Muscle of back (tissue), 11 donors: ENCODE data around the gene LINGO3. TPM values are rescaled to one million over a fixed set of nuclear protein-coding genes. Genes with fewer than 3 reads are reported as not detected.
A peak's percentile ranks its signal among the peaks of the same experiment; 100 is the strongest.

Source experiments
- DNase-seq, 3 donors: peaks; one replicate each; pipeline versions ENCODE4 v3.0.0 to v3.0.0-alpha.2; 2013
- polyA plus RNA-seq, 10 donors: library from polyadenylated mRNA; unstranded; fragments of 120-200 nt; gene quantifications; one replicate each; pipeline ENCODE4 v1.2.1, GENCODE V29; 2013; ENCODE audit not compliant: insufficient read length in 10 of 10

The LINGO3 gene
- polyA plus RNA-seq, 10 donors: 0.05 to 0.27 (median 0.09) TPM; not detected in 6

DNA sequence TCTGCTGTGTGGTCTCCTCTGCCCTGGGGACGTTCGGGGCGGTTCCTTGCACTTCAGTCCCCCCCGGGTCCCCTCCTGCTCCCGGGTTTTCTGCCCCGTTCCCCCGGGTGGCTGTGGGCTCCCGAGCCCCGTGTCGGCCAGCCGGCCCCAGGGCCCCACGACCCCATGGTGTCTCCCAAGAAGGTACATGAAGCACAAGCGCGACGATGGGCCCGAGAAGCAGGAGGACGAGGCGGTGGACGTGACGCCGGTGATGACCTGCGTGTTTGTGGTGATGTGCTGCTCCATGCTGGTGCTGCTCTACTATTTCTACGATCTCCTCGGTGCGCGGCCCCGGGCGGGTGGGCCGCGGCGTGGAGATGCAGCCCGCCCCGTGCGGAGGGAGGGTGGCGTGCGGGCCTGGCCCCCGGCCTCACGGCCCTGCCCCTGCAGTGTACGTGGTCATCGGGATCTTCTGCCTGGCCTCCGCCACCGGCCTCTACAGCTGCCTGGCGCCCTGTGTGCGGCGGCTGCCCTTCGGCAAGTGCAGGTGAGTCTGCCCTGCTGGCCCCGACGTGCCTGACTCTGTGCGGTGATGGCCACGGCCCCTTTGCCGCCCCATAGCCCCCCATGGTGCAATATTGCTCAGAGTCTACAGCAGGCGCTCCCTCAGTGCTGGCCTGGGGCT lies 31.8 kb upstream of the LINGO3 start:
- no peak for DNase-seq

DNA sequence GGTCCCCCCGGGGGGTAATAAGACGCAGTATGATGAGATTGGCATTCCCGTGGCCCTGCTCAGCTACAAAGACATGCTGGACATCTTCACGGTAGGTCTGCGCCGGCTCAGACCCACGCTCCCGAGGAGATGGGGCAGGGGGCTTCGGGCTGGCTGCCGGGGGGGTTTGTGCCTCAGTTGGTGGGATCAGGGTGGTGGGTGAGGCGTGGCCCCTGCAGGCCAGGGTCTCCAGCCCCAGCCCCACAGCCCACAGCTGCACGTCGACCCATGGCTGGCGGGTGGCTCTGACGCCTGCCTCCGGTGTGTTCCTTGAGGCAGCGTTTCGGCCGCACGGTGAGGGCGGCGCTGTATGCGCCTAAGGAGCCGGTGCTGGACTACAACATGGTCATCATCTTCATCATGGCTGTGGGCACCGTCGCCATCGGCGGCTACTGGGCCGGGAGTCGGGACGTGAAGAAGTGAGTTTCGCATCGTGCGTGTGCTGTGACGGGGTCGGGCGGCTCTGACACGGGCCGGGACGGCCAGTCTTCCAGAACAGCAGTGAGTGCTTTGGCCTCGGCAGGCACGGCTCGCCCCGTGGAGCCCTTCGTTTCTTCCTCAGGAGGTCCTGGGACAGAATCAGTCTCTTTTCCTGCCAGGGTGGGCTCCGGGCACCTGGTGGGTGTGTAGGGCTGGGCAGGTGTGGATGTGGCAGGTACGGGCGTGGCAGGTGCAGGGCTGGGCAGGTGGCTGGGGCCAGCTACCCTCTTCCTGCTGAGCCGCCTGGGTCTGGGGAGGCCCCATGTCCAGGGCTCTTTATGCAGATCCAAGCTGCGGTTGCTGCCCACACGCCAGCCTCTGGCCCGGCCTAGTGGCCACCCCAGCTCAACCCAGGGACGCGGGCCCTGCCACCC lies 31.0 kb upstream of the LINGO3 start:
- DNase-seq: no peak

DNA sequence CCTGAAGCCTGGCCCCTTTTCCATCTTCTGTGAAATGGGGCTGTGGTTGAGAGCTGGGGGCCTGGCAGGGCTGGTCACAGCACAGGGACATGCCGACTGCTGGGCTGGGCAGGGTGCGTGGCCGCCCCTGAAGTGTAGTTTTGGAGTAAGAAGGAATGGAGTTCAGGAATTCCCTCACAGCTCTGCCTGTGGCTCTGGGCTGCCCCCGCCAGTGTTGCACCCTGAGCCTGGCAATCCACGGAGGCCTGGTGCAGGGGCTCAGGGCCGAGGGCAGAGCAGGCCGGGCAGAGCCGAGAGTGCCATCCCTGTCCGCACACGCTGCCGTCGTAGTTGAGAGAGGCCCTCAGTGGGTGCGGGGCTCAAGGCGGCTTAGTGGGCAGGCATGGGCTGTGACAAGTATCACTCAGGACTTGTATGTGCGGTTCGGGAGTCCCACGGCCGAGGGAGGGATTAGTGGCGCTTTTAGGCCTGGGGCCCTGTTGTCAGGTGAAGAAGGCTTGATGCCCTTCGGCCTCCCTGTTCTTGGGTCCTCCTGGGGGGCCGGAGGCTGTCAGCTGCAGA lies 30.2 kb upstream of the LINGO3 start:
- no peak for DNase-seq

DNA sequence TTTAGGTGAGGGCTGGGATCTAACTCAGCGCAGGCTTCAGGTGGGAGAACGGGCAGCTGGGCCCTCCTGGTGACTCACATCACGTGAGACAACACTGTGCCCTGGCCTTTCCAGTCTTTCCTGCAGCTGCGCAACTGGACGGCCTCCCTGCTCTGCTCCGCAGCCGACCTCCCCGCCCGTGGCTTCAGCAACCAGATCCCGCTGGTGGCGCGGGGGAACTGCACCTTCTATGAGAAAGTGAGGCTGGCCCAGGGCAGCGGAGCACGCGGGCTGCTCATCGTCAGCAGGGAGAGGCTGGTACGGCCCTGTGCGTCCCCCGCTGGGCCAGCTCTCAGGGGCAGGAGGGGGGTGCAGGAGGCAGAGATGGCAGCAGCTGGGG lies 29.4 kb upstream of the LINGO3 start:
- DNase-seq: peak; percentile 50 to 88 (median 62)

DNA sequence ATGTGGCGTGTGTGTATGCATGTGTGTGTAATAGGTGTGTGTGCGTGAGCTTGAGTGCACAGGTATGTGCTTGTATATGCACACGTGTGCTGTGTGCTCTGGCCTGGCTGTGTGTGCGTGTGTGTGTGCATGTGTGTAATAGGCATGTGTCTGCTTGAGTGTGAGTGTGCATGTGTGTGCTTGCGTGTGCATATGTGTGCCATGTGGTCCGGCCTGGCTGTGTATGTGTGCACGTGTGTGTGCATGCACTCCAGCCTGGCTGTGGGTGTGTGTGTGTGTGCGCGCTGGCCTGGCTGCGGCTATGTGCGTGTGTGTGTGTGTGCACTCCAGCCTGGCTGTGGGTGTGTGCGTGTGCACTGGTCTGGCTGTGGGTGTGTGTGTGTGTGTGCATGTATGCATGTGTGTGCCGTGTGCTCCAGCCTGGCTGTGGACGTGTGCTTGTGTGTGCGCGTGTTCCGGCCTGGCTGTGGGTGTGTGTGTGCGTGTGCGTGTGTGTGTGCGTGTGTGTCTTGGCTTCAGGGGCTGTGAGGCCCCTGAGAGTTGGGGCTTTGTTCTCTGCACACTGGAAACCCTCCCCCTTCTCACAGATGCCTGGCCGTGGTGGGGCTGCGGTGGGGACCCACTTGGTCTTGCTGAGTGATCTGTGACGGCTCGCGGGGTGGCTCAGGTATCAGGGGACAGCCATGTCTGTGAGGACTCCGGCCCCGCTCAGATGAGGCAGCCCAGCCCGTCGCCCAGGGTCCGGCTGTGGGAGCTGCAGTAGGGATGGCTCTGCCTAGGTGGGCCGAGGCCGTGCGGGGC lies 28.8 kb upstream of the LINGO3 start:
- no peak for DNase-seq

DNA sequence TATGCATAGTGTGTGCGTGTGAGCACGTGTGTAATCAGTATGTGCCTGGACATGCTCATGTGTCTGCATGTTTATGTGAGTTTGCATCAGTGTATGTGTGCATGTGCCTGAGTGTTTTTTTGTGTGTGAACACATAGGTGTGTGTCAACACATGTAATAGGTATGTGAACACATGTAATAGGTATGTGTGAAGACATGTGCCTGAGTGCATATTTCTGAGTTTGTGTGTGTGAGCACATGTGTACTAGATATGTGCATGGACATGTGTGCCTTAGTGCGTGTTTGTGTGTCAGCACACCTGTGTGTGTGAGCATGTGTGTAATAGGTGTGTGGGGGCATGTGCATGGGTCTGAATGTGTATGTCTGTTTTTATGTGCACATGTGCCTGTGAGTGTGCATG lies 27.9 kb upstream of the LINGO3 start:
- no peak for DNase-seq

DNA sequence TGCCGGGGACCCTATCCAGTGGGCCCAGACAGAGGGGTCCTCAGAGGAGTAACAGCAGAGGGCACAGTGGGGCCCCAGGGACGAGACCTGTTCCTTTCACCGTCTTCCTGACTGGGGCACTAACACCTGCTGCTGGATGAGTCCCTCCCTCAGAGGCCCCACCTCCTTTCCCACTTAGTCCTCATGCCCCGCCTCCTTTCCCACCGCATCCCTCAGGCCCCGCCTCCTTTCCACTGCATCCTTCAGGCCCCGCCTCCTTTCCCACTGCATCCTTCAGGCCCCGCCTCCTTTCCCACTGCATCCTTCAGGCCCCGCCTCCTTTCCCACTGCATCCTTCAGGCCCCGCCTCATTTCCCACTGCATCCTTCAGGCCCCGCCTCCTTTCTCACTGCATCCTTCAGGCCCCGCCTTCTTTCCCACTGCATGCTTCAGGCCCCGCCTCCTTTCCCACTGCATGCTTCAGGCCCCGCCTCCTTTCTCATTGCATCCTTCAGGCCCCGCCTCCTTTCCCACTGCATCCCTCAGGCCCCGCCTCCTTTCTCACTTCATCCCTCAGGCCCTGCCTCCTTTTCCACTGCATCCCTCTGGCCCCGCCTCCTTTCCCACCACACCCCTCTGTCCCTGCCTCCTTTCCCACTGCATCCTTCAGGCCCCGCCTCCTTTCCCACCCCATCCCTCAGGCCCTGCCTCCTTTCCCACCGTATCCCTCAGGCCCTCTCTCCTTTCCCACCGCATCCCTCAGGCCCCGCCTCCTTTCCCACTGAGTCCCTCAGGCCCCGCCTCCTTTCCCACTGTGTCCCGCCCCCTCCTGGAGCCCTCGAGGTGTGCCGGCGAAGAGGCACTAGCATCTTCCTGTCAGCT lies 27.3 kb upstream of the LINGO3 start:
- no peak for DNase-seq

DNA sequence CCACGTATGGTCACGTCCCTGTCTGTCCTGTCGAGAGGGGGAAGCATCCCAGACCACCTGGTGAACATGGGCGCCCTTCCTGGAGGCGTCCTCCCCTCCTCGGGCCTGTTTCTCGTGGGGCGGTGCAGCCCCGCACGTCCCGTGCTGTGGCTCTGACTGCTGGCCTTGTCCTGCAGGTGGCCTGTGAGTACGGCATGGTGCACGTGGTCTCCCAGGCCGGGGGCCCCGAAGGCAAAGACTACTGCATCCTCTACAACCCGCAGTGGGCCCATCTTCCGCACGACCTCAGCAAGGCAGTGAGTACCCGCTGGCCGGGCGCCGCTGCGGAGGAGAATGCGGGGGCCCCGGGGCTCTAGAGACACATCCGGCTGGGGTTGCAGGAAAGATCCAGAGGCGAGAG lies 26.5 kb upstream of the LINGO3 start:
- no peak for DNase-seq

DNA sequence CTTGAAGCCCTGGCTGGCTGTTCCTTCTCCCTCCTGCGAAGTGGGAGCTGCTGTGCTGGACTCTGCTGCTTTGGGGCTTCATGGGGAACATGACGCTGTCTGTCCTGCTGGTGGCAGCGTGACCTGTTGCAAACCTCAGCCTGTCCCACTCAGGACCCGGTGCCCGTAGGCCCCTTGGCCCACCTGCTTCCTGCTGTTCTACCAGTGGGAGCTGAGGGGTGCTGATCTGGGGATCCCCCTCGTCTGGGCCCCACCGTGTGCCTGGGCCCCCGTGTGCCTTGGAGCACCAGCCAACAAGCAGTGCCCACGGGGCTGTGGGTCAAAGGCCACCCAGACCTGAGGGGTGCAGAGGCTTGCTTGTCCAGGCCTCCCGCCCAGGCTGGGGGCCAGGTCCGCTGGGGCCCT lies 25.9 kb upstream of the LINGO3 start:
- no peak for DNase-seq

DNA sequence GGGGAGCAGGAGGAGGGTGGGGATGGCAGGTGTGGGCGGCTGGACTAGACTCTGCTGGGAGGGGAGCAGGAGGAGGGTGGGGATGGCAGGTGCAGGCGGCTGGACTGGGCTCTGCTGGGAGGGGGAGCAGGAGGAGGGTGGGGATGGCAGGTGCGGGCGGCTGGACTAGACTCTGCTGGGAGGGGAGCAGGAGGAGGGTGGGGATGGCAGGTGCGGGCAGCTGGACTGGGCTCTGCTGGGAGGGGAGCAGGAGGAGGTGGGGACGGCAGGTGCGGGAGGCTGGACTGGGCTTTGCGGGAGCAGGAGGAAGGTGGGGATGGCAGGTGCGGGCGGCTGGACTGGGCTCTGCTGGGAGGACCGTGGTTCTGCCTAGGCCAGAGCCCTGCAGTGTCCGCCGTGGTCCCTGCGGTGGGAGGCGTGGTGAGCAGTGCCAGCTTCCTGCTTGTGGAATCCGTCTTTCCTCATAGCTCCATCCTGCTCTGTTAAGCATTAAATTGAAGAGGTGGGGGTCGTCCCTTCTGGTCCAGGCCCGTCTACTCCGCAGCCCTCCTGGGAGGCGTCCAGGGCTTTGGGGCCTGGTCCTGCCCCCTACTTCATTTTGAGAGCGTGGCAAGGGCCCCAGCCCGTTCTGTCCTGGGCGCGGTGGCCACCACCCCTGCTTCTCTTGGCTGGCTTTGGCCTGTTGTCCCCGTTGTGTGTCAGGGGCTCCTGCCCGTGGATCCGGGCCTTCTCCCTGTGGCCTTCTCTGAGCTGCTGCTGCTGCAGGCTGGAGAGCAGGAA lies 25.3 kb upstream of the LINGO3 start:
- DNase-seq: peak in 2 of 3 donors; percentile 33 to 53

DNA sequence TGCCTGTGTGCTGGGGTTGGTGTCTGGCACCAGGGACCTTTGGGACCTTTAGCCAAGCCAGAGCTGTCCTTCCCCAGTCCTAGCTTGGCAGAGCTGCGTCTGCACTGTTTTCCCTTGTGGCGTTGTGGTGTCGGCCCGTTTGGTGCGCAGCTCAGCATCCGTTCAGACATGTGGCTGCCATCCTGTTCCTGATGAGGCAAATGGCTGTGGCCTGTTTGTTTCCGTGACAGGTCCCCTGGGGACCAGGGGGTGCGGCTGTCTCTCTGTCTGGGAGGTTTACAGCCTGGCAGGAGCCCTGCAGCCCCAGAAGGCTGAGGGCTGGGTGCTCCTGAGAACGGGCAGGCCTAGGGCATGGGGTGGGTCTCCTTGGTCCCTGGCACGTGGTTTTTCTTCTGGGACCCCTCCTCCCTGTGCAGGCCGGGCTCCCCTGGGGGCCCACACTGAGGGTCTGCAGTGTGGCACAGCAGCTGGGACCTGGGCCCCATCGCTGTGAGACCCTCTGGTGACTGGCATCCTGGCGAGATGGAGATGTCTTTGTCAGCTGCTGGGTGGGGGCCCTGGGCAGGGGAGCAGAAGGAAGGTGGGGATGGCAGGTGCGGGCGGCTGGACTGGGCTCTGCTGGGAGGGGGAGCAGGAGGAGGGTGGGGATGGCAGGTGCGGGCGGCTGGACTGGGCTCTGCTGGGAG lies 24.5 kb upstream of the LINGO3 start:
- peak in 1 of 3 donors; percentile 55 for DNase-seq

DNA sequence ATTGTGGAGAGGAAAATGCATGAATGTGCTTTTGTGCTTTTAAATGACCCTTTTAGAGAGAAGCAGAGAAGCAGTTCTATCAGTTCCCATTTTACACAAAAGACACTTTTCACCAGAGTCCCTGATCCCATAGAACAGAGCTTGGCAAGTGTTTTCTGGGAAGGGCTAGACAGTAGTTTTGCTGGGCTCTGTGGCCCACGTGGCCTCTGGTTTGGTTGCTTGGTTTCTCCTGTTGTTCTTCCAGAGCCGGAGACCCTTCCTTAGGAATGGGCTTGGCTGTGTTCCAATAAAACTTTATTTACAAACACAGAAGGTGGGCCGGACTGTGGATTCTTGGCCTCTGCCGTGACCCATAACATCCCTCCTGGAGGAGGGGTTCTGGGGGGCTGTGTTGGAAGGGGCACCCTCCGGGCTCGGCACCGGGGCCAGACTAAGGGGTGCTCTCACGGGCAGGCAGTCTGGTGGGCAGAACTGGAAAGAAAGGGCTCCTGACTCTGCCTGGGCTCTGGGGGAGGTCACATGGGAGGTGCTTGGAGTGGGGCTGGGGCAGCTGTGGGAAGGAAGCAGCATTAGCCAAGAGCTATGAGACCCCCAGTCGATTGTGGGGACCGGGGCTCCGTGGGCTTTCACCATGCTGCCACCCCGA lies 23.8 kb upstream of the LINGO3 start:
- no peak for DNase-seq

DNA sequence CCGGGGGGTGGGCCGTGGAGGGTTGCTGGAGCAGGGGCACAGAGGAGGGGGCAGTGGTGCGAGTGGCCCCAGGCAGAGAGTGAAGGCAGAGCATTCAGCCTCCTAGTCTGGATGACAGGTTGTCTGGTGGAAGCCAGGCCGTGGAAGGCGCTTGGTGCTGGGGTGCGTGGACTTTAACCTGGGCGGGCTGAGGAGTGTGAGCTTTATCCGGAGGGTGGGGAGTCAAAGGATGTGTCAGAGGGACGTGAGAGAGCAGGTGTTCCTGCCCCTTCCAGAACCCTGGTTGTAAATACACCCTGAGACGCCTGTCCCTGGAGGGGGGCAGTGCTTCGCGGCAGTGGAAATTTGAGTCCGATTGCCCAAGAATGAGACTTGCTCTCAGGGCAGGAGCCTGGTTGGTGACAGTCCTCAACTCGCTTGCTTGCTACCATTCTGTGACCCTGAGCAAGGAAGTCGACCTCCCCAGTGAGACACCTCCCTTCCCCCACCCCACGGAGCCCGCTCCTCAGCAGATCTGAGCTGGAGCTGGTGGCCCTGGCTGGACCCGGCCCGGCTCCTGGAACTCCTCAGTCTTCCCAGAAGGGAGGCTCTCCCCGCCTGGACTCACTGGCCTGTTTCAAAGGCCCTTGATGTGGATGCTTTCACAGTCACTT lies 22.8 kb upstream of the LINGO3 start:
- DNase-seq: no peak

DNA sequence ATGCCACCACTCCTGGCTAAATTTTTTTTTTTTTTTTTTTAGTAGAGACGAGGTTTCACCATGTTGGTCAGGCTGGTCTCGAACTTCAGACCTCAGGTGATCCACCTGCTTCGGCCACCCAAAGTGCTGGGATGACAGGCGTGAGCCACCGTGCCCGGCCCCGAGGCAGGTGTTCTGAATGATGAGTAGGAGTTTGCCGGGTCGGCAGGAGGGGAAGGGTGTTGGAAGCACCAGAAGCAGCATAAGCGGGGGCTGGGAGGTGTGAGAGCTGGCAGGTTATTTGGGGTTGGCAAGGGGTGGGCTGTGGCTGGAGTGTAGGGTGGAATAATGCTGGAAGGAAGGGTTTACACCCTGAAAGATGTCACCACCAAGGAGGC lies 22.3 kb upstream of the LINGO3 start:
- DNase-seq: no peak

DNA sequence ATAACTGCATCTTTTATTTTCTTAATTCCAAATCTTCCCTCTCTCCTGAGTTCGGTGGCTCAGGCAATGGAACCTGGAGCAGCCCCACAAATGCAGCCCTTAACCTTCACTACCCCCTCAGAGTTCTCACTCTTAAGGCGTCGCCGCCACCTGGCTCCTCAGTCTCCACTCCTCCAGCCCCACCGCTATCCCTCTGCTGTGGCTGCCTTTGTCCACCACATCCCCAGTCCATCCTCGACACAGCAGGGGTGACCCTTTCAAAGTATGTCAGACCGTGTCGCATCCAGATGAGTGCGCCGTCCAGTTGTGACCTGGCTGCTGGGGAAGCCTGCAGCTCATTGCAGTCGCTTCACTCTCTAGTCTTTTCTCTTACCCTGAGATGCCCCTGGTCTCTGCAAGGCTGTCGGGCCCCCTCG lies 21.6 kb upstream of the LINGO3 start:
- no peak for DNase-seq

DNA sequence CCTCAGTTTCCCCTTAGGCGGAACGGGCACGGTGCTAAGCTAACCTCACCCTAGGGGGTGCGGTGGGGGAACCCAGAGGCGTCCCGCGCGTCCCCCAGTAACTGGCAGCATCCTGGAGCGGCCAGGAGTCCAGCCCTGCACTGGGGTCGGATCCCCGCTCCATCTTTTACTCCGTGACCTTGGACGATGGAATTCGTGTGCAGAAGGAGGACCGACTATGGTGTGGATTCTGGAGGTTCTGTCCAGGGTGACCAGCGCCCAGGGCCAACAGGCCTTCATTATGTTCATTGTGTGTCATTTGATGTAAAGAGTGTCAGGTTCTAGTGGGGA lies 21.2 kb upstream of the LINGO3 start:
- DNase-seq: no peak

DNA sequence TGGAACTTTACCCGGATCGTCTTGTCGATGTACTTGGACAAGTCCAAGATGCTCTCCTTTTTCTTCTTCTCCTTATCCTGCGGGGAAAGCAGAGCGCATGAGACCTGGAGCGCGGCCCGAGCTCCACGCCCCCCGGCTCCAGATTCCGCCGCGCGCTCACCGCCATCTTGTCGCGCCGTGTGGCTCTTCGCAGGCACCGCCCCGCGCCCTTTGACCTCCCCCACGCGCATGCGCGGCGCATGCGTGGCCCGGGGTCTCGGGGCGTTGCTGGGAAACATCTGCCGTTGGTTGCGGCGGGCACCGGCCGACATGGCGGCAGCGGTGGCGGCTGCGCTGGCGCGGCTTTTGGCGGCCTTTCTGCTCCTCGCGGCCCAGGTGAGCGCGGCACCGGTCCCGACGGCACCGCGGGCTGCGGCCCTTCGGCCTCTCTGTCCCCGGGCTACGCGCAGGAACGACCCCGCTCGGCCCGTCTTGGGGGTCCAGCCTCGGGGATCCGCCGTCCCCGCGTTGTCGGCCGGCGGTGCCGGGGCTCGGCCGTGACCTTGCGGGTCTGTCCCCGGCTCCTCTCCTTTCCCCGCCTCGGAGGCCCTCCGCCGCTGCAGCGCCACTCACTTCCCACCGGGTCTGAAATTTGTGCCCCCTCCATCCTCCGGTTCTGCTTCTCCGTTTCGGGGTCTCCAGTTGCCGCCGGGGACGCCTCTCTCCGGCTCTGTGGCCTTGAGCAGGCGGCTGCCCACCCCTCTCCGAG lies 20.6 kb upstream of the LINGO3 start, which contains the start of the genes LSM7 and SPPL2B:
TSS of gene LSM7 (minus strand) at position 186 of the 748 bp plus-strand sequence. CDS start at position 166, 20 bp downstream.
TSS of gene SPPL2B (plus strand) at position 284 of the 748 bp plus-strand sequence. CDS start at position 310, 26 bp downstream.
- DNase-seq: peak; percentile 90 to 97 (median 96)
